Neural crest cell (in vitro differentiated cells): ENCODE measurements around the gene C1orf198. TPM values are rescaled to one million over a fixed set of nuclear protein-coding genes. Genes with fewer than 3 reads are reported as not detected.

Experiments used
- DNase-seq: peaks from one replicate; pipeline ENCODE4 v3.0.0; 2021; ENCODE audit warnings: low read depth, mixed read lengths, low spot score
- H3K27ac Mint-ChIP-seq: one replicate; pipeline ENCODE4 v1.8.0; 2021; ENCODE audit warnings: mild to moderate bottlenecking, mixed read lengths; ENCODE audit not compliant: unreplicated experiment
- H3K27me3 Mint-ChIP-seq: 2 replicates; pipeline ENCODE4 v1.8.0; 2021; ENCODE audit warnings: low read depth, mild to moderate bottlenecking, mixed read lengths
- H3K36me3 Mint-ChIP-seq: 2 replicates; pipeline ENCODE4 v1.8.0; 2021; ENCODE audit warnings: low read depth, mild to moderate bottlenecking, mixed read lengths
- H3K4me1 Mint-ChIP-seq: 2 replicates; pipeline ENCODE4 v1.8.0; 2021; ENCODE audit warnings: mixed read lengths
- H3K4me3 Mint-ChIP-seq: one replicate; pipeline ENCODE4 v1.8.0; 2021; ENCODE audit warnings: mild to moderate bottlenecking, mixed read lengths
- H3K9me3 Mint-ChIP-seq: 2 replicates; pipeline ENCODE4 v1.8.0; 2021; ENCODE audit warnings: mixed read lengths
- CTCF ChIP-seq: fragments of 200-600 bp; sonication (generic); conservative IDR thresholded peaks from 2 replicates; pipeline ENCODE4 v1.5.0; 2021; ENCODE audit warnings: antibody characterized with exemption, mild to moderate bottlenecking
- total RNA-seq: library from RNA; stranded (reverse); gene quantifications from 2 replicates; pipeline ENCODE4 v1.2.1, GENCODE V29; 2021

The C1orf198 gene
- total RNA-seq, 1 donor from 2014 or later = 73.5 TPM

DNA sequence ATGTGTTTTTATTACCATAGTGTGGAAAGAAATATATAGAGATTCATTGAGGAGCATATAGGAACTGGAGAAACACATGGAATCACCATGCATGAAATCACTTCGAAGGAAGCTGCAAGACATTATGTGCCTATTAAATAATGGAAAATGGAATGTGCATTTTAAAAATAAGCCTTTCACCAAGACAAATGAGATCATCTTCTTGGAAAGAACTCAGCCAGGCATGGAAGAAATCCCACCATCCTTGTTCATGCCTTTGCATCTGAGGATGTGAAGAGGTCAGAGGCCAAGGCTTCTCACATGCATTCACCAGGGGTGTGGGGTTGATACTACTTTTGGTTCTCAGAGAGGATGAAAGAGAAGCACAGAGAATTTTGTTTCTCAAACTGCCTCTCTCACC is 50.0 kb downstream of the C1orf198 start:
- no peak for DNase-seq
- no peak overlapping the region for H3K4me3 Mint-ChIP-seq
- H3K4me1 Mint-ChIP-seq = peaks cover 18% of the 10 kb centered on the region
- TF ChIP-seq CTCF = no peak
- peaks cover 11% of the 10 kb centered on the region for H3K9me3 Mint-ChIP-seq
- H3K27me3 Mint-ChIP-seq = no peaks in the 10 kb centered on the region
- peaks cover 13% of the 10 kb centered on the region for H3K36me3 Mint-ChIP-seq
- H3K27ac Mint-ChIP-seq = no peak overlapping the region

GRCh38 chr1:230816018-230816417 is 52.3 kb downstream of the C1orf198 start:
- DNase-seq = no peak
- Mint-ChIP-seq H3K27me3 (no peaks in the 10 kb centered on the region), H3K4me3 (no peak overlapping the region), H3K36me3 (peaks cover 18% of the 10 kb centered on the region), H3K9me3 (peaks cover 20% of the 10 kb centered on the region), H3K4me1 (peaks cover 15% of the 10 kb centered on the region), H3K27ac (no peak overlapping the region)
- TF ChIP-seq CTCF = no peak

GRCh38 chr1:230814949-230815692 is 53.2 kb downstream of the C1orf198 start:
- no peak overlapping the region for H3K4me3 Mint-ChIP-seq
- H3K27me3 Mint-ChIP-seq = no peaks in the 10 kb centered on the region
- peaks cover 11% of the 10 kb centered on the region for H3K4me1 Mint-ChIP-seq
- peaks cover 20% of the 10 kb centered on the region for H3K9me3 Mint-ChIP-seq
- peaks cover 18% of the 10 kb centered on the region for H3K36me3 Mint-ChIP-seq
- DNase-seq = no peak
- TF ChIP-seq CTCF = no peak
- H3K27ac Mint-ChIP-seq = no peak overlapping the region

DNA sequence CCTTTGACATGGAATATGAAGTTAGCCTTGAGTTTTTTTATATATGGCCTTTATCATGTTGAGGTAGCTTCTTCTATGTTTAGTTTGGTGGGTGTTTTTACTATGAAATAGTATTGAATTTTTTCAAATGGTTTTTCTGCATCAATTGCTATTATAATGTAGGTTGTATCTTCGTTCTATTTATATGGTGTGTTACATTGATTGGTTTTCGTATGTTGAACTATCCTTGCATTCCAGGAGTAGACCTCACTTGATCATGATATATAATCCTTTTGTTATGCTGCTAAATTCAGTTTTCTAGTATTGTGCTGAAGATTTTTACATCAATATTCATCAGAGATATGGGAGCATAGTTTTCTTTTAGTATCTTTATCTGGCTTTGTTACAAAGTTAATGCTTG is 55.8 kb downstream of the C1orf198 start:
- Mint-ChIP-seq H3K4me3 (no peak overlapping the region), H3K36me3 (peaks cover 16% of the 10 kb centered on the region), H3K27me3 (no peaks in the 10 kb centered on the region), H3K9me3 (peaks cover 16% of the 10 kb centered on the region), H3K27ac (no peak overlapping the region), H3K4me1 (peaks cover 6% of the 10 kb centered on the region)
- no peak for TF ChIP-seq CTCF
- DNase-seq = no peak

DNA sequence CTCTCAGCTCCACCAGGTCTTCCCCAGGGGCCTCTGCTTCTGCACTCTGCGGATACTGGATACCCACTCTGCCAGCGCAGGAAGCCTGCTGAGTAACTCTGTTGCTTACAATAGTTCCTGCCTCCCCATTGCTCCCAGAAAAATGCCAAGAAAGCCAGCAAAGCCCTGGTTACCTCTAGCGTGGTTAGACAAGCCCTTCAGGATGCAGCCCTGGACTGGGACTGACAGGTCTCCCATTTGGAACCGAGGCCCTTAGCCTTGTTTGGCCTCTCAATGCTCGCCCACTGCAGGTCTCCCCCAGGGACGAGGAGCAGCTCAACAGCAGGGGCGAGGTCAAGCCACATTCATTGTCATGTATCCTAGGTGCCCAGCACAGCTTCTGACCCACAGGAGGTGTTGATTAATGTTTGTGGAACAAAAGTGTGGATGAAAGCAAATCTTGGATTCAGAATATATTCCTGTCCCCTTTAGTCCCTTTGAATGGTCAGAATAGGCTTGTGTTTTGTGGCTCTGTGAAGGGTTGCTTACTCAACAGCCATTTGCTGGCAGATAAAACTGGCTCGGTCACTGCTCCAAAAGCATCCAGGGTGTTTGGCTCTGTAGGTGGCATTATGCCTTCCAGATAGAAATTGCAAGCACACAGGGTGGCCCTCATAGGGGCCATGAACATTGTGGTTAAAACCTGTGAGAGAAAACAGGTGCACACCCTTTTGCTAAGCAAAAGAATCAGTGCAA is 58.9 kb downstream of the C1orf198 start:
- no peak for TF ChIP-seq CTCF
- DNase-seq = no peak
- H3K27me3 Mint-ChIP-seq = no peaks in the 10 kb centered on the region
- H3K27ac Mint-ChIP-seq = no peak overlapping the region
- peaks cover 8% of the 10 kb centered on the region for H3K4me1 Mint-ChIP-seq
- peaks cover 9% of the 10 kb centered on the region for H3K36me3 Mint-ChIP-seq
- H3K4me3 Mint-ChIP-seq = no peak overlapping the region
- H3K9me3 Mint-ChIP-seq = peaks cover 16% of the 10 kb centered on the region
